Measurements from ENCODE around the gene HLA-G. TPM values are rescaled to one million over a fixed set of nuclear protein-coding genes. Genes with fewer than 3 reads are reported as not detected.

Gene HLA-G
- total and polyA plus RNA-seq, 2 donors (not counting 3 experiments of a cell fraction or from before 2014, with no cell fraction given), result 0.24 TPM; not detected in 1

GRCh38 chr6:29825848-29826247 lies 1.8 kb upstream of the HLA-G start:
- no TSS peak for BruUV-seq (replicated peaks)
- no peak for FAIRE-seq

More at GRCh38 chr6:29825848-29826247, 1.8 kb upstream of the HLA-G start:
- ChIA-PET CTCF (no interaction called here), POLR2A (no interaction called here)
- Histone ChIP-seq H3K4me2 (ENCODE audit: insufficient read depth, low read length) (no peak overlapping the region), H3K36me3 (ENCODE audit: control insufficient read depth in 2 of 2, extremely low read depth in 1 of 2, insufficient read depth in 2 of 2, low read length in 2 of 2) (no peaks in the 10 kb centered on the region), H3K27ac (ENCODE audit: insufficient read depth, low read depth, low read length) (no peak overlapping the region), H3K27me3 (ENCODE audit: control insufficient read depth in 2 of 2, insufficient read depth in 2 of 2, low read length in 2 of 2) (peaks cover 28 to 40% of the 10 kb centered on the region in 2 experiments), H3K4me3 (replicated peaks in 1 of 3; ENCODE audit: insufficient read depth in 1 of 3, low read depth in 1 of 3, low read length in 3 of 3) (no peak overlapping the region), H3K9ac (replicated peaks; ENCODE audit: extremely low read depth, insufficient read depth, low read length) (no peak overlapping the region), H3K79me2 (ENCODE audit: control insufficient read depth, insufficient read depth, low read length) (no peaks in the 10 kb centered on the region), H3K9me3 (replicated peaks; ENCODE audit: control insufficient read depth, insufficient read depth, low read length) (no peaks in the 10 kb centered on the region), H4K20me1 (replicated peaks; ENCODE audit: control insufficient read depth, extremely low read depth, insufficient read depth, low read length) (no peaks in the 10 kb centered on the region), H3K9me1 (replicated peaks; ENCODE audit: control insufficient read depth, extremely low read depth, insufficient read depth, low read length) (no peaks in the 10 kb centered on the region), H2AFZ (ENCODE audit: low read depth, low read length) (no peak overlapping the region), H3K4me1 (ENCODE audit: control insufficient read depth, extremely low read depth, insufficient read depth, low read length) (no peaks in the 10 kb centered on the region)
- no peak for TF ChIP-seq POLR2A (IDR thresholded peaks at IDR 0.05; ENCODE audit: low read depth, low read length)
- no peak for TF ChIP-seq EZH2 (IDR thresholded peaks at IDR 0.05; ENCODE audit: borderline replicate concordance, low read depth, low read length, severe bottlenecking)
- TF ChIP-seq GATA2 (IDR thresholded peaks at IDR 0.05; ENCODE audit: insufficient read depth, insufficient read length, low read depth, low read length), result no peak
- TF ChIP-seq JUN (IDR thresholded peaks at IDR 0.05; ENCODE audit: borderline replicate concordance, insufficient read depth, insufficient read length, low read depth), result no peak
- TF ChIP-seq FOS (IDR thresholded peaks at IDR 0.05; ENCODE audit: borderline replicate concordance, insufficient read depth, low read length), result no peak
- TF ChIP-seq POLR2AphosphoS5 (IDR thresholded peaks at IDR 0.05; ENCODE audit: insufficient read depth, low read depth, low read length), result no peak
- no peak for TF ChIP-seq MAX (IDR thresholded peaks at IDR 0.05; ENCODE audit: insufficient read depth, insufficient read length)
- no peak for TF ChIP-seq CTCF (IDR thresholded peaks at IDR 0.05; ENCODE audit: extremely low read depth in 1 of 2, insufficient read depth in 1 of 2, low read depth in 1 of 2, low read length in 2 of 2)
- no peak for TF ChIP-seq MYC (IDR thresholded peaks at IDR 0.05; ENCODE audit: low read depth, low read length)
- intact Hi-C loops (cut with micrococcal nuclease) (no loop called here), dilution Hi-C loops (cut with MboI; ENCODE audit: extremely low pct_ligation_motif_present, low sequenced_read_pairs) (no loop called here)
- DNase-seq (ENCODE audit: low read depth, low spot score), result no peak

Measured in endothelial cell of umbilical vein (primary cell).